K562 (cell line): Measurements from ENCODE around the gene PLK5. TPM values are rescaled to one million over a fixed set of nuclear protein-coding genes. Genes with fewer than 3 reads are reported as not detected.
A peak's percentile ranks its signal among the peaks of the same experiment; 100 is the strongest.

Experiments
- BRF1 ChIP-seq: IDR thresholded peaks from 3 replicates; pipeline ENCODE4 v1.6.1; 2011; ENCODE audit warnings: borderline replicate concordance, mild to moderate bottlenecking; ENCODE audit not compliant: insufficient read length; ENCODE audit errors: extremely low read depth
- E2F1 ChIP-seq: sonication (generic); formaldehyde crosslinking; IDR thresholded peaks from 2 replicates; pipeline ENCODE4 v1.8.1; 2023; ENCODE audit warnings: mild to moderate bottlenecking, missing genetic modification reagents, moderate library complexity
- ESRRA ChIP-seq: fragments of 450-650 bp; IDR thresholded peaks from 2 replicates; pipeline ENCODE4 v1.6.1; 2014; ENCODE audit warnings: low read depth, mild to moderate bottlenecking, moderate library complexity, borderline replicate concordance
- ID3 ChIP-seq, 2 experiments: fragments of 250-450 bp in 1 of 2; fragments of 450-650 bp in 1 of 2; sonication (Bioruptor Pico) in 1 of 2; IDR thresholded peaks; 2 replicates each; pipeline versions ENCODE4 v1.6.1 to v1.8.0; 2016 to 2021; ENCODE audit warnings: mild to moderate bottlenecking in 2 of 2, moderate library complexity in 2 of 2, missing compliant biosample characterization in 1 of 2, missing genetic modification characterization in 1 of 2
- KAT7 ChIP-seq: sonication (generic); formaldehyde crosslinking; IDR thresholded peaks from 2 replicates; pipeline ENCODE4 v1.8.0; 2022; ENCODE audit warnings: missing genetic modification reagents, mild to moderate bottlenecking, borderline replicate concordance
- KLF16 ChIP-seq: IDR thresholded peaks from 2 replicates; pipeline ENCODE4 v1.6.1; 2016; ENCODE audit warnings: antibody characterized with exemption
- MTA2 ChIP-seq: fragments of 450-650 bp; IDR thresholded peaks from 2 replicates; pipeline ENCODE4 v1.6.1; 2016; ENCODE audit warnings: low read depth
- MYC ChIP-seq, 2 experiments: fragments of 250-450 bp in 1 of 2; sonication (Bioruptor Pico) in 1 of 2; IDR thresholded peaks; 2 replicates each; pipeline versions ENCODE4 v1.5.1 to v1.6.1; 2012 to 2021; ENCODE audit warnings: low read depth in 2 of 2, borderline replicate concordance in 1 of 2, improper control_type of control experiment in 1 of 2, low read length in 1 of 2, mild to moderate bottlenecking in 1 of 2, moderate library complexity in 1 of 2
- PATZ1 ChIP-seq: fragments of 250-450 bp; sonication (Bioruptor Pico); IDR thresholded peaks from 2 replicates; pipeline ENCODE4 v1.5.0; 2020; ENCODE audit warnings: mild to moderate bottlenecking, borderline replicate concordance
- PHF21A ChIP-seq: fragments of 450-650 bp; IDR thresholded peaks from 2 replicates; pipeline ENCODE4 v1.6.1; 2017; ENCODE audit warnings: low read depth, borderline replicate concordance
- POLR2H ChIP-seq: IDR thresholded peaks from 2 replicates; pipeline ENCODE4 v1.6.1; 2016; ENCODE audit warnings: missing genetic modification characterization, low read depth, mild to moderate bottlenecking, control low read depth, missing compliant biosample characterization, moderate library complexity
- SMC3 ChIP-seq: conservative IDR thresholded peaks from 2 replicates; pipeline ENCODE4 v1.6.1; 2011; ENCODE audit warnings: low read depth, low read length, improper control_type of control experiment; ENCODE audit not compliant: insufficient read depth
- ZBTB1 ChIP-seq: sonication (generic); formaldehyde crosslinking; IDR thresholded peaks from 2 replicates; pipeline ENCODE4 v1.8.1; 2023; ENCODE audit warnings: missing genetic modification reagents, low read depth, mild to moderate bottlenecking, borderline replicate concordance
- ZBTB49 ChIP-seq: sonication (generic); formaldehyde crosslinking; IDR thresholded peaks from 2 replicates; pipeline ENCODE4 v1.8.0; 2022; ENCODE audit warnings: missing genetic modification reagents, mild to moderate bottlenecking, borderline replicate concordance
- ZNF140 ChIP-seq: fragments of 250-450 bp; sonication (Bioruptor Pico); IDR thresholded peaks from 2 replicates; pipeline ENCODE4 v1.8.0; 2021; ENCODE audit warnings: moderate library complexity, mild to moderate bottlenecking, inconsistent platforms
- ZSCAN29 ChIP-seq: fragments of 450-650 bp; IDR thresholded peaks from 2 replicates; pipeline ENCODE4 v1.6.1; 2017
- polyA plus RNA-seq, 8 experiments: library from polyadenylated mRNA; depleted of rRNA in 4 of 8; stranded (reverse) in 5 of 8; unstranded in 3 of 8; fragments of >200 nt; fragmentation: Nextera tagmentation in 2 of 8; fragmentation: Illumina TruSeq in 1 of 8; extraction: Ambion mirVana in 2 of 8; extraction: Trizol in 1 of 8; gene quantifications; 2 replicates each; pipeline versions ENCODE4 v1.2.1 to v1.2.3, GENCODE V29; 2011 to 2014; ENCODE audit warnings: inconsistent platforms in 1 of 8, missing spikeins in 1 of 8
- total RNA-seq, 7 experiments: library from RNA; depleted of rRNA in 6 of 7; stranded (reverse); fragments of >200 nt in 6 of 7; fragmentation: Illumina TruSeq in 2 of 7; extraction: Trizol in 2 of 7; gene quantifications; 2 replicates each; pipeline versions ENCODE4 v1.2.1 to v1.2.3, GENCODE V29; 2011 to 2021; ENCODE audit warnings: low replicate concordance in 1 of 7

Gene PLK5
- total and polyA plus RNA-seq, 9 of the 15 experiments (the other 6 are each of a cell fraction or from before 2014, with no cell fraction given), result 0.04 to 0.23 (median 0.11) TPM; not detected in 5

- TF ChIP-seq PATZ1 (CRISPR knock-in tag) (no peak), KAT7 (peak; percentile 75; the same call in 1 of the 2 replicates), MTA2 (peak; percentile 3; the same call in 1 of the 2 replicates), KLF16 (0 out of 2 replicates have a peak, but pooled peaks have one; percentile 23), ZSCAN29 (no peak), ZNF140 (no peak), MYC (IDR thresholded peaks at IDR 0.05; ENCODE audit: low read depth, low read length) (peak; percentile 99), MYC (CRISPR knock-in tag; IDR thresholded peaks at IDR 0.05; ENCODE audit: borderline replicate concordance, low read depth) (peak; percentile 91; the same call in 1 of the 2 replicates), SMC3 (0 out of 2 replicates have a peak, but pooled peaks have one; percentile 31), ZBTB1 (CRISPR knock-in tag) (0 out of 2 replicates have a peak, but pooled peaks have one; percentile 56), ID3 (CRISPR knock-in tag; IDR thresholded peaks at IDR 0.05) (no peak), ID3 (tag; IDR thresholded peaks at IDR 0.05) (peak; percentile 43; the same call in 1 of the 2 replicates), BRF1 (no peak), ESRRA (peak; percentile 80), PHF21A (0 out of 2 replicates have a peak, but pooled peaks have one; percentile 4), ZBTB49 (0 out of 2 replicates have a peak, but pooled peaks have one; percentile 82), E2F1 (CRISPR knock-in tag) (peak; percentile 67; the same call in 1 of the 2 replicates), POLR2H (tag) (no peak)
These were observed 20.6 kb upstream of the PLK5 start (continued) for GRCh38 chr19:1503089-1503924.
